Measurements from ENCODE around the gene APPL1. TPM values are rescaled to one million over a fixed set of nuclear protein-coding genes. Genes with fewer than 3 reads are reported as not detected.

Gene APPL1
- total and polyA plus RNA-seq, 9 donors: 20.2 to 69.6 (median 45.5) TPM

DNA sequence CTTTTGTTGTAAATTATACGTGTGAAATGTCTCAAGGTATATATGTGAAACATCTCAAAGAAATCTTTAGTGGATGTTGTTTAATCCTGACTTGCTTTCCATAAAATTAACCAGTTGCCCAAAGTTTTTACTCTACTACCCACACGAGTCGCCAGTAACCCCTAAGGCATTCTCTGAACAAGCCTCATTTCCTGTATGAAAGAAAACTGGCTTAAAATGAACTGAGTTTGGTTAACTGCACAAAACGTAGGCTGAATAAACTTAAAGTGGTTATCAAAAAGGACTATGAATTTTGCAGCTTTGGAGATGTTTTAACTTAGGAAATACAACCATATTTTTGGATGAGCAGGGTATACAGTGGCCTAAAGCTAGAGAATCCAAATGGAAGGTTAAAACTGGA lies 2.7 kb upstream of the APPL1 start:
- Histone ChIP-seq H3K27me3 (no peaks in the 10 kb centered on the region), H3K4me3 (no peak overlapping the region), H3K27ac (no peak overlapping the region), H3K9me3 (no peaks in the 10 kb centered on the region), H3K36me3 (no peaks in the 10 kb centered on the region), H3K4me1 (ENCODE audit: insufficient read depth) (peaks cover 2% of the 10 kb centered on the region)
- intact Hi-C loops (cut with DNase I): loop anchor here in 2 of 4 donors (5.0 to 10.0 kb wide), 4 partner anchors 58 to 130 kb away; partner anchors contain the start of gene IL17RD (in 2 of the 2)
- 73 to 86% (median 77%) methylated on average over 4 of the region's 4 CpGs for WGBS, 3 donors
- no peak for DNase-seq
- TF ChIP-seq POLR2A (IDR thresholded peaks at IDR 0.05) (no peak), EP300 (IDR thresholded peaks at IDR 0.05) (no peak)
- TF ChIP-seq, protein P1, sequence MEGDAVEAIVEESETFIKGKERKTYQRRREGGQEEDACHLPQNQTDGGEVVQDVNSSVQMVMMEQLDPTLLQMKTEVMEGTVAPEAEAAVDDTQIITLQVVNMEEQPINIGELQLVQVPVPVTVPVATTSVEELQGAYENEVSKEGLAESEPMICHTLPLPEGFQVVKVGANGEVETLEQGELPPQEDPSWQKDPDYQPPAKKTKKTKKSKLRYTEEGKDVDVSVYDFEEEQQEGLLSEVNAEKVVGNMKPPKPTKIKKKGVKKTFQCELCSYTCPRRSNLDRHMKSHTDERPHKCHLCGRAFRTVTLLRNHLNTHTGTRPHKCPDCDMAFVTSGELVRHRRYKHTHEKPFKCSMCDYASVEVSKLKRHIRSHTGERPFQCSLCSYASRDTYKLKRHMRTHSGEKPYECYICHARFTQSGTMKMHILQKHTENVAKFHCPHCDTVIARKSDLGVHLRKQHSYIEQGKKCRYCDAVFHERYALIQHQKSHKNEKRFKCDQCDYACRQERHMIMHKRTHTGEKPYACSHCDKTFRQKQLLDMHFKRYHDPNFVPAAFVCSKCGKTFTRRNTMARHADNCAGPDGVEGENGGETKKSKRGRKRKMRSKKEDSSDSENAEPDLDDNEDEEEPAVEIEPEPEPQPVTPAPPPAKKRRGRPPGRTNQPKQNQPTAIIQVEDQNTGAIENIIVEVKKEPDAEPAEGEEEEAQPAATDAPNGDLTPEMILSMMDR (IDR thresholded peaks at IDR 0.05): no peak

DNA sequence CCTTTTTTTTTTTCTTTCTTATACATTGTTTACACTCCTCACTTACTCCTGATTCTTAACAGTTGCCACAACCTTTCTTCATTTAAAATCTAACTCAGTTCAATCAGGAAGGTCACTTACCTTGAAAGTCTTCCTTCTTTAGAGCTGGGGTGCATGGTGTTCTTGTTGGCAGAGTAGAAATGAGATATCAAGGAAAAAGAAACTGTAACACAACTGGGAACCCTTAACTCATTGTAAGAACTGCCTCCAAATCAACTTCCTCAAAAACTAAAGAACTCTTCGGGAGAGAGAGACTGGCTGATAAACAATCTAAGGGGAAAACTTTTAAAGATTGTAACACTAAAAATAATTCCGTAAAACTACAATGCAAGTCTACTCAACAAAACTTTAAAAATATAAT lies 1.4 kb upstream of the APPL1 start:
- Histone ChIP-seq H3K4me3 (no peak overlapping the region), H3K27ac (no peak overlapping the region), H3K9me3 (no peaks in the 10 kb centered on the region), H3K36me3 (no peaks in the 10 kb centered on the region), H3K27me3 (no peaks in the 10 kb centered on the region), H3K4me1 (ENCODE audit: insufficient read depth) (peaks cover 7% of the 10 kb centered on the region)
- 41 to 59% (median 51%) methylated on average over 2 of the region's 2 CpGs for WGBS, 3 donors
- DNase-seq: no peak
- no peak for TF ChIP-seq POLR2A (IDR thresholded peaks at IDR 0.05)
- intact Hi-C loops (cut with DNase I): loop anchor here in 2 of 4 donors (5.0 to 10.0 kb wide), 3 partner anchors 61 to 131 kb away; partner anchors contain the start of gene IL17RD (in 1 of the 2)

DNA sequence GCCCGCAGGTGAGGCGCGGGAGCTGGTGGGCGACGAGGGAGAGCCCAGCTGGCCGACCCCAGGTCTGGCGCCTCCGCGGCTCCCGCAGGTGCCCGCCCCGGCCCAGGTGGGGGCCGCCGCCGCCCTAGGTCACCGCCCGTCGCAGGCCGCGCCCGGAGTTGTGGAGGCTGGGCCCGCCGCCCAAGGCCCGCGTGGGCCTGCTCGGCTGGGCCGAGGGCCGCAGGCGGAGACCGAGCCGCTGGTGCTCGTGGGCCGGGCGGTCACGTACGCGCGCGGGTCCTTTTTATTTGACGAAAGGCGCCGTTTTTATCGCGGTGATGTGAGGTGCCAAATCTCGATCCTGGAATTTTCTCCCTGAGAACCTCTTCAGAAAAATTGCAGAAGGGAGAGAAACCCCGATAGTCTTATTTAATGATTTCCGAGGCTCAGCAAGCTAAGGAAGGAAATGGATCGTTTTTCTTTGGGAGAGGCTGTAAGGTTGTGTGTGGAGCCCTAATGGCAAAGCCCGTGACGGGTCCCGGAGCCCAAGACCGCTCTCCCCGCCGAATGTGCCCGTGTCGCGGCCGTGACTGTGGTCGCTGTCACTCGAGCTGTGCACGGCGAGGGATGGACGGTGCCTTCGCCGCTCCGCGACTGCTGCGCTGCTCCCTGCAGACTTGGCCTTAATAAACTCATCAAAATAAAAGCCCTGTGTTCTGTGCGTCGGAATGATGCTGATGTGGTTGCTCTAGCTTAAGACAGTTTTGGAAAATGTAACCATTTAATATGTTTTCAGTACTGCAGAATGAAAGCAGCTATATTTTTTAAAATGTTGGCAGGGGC lies 612 bp downstream of the APPL1 start:
- Histone ChIP-seq H3K27me3 (no peaks in the 10 kb centered on the region), H3K36me3 (no peaks in the 10 kb centered on the region), H3K4me1 (ENCODE audit: insufficient read depth) (peaks cover 7% of the 10 kb centered on the region), H3K4me3 (peak overlapping the region; percentile 96), H3K27ac (peak overlapping the region; percentile 79 to 98), H3K9me3 (no peaks in the 10 kb centered on the region)
- 0% methylated on average over 53 to 70 of the region's 70 CpGs for WGBS, 3 donors
- intact Hi-C loops (cut with DNase I): loop anchor here in 2 of 4 donors (5.0 to 10.0 kb wide), 3 partner anchors 63 to 133 kb away; partner anchors contain the start of gene IL17RD (in 1 of the 2)
- no peak for TF ChIP-seq EP300 (IDR thresholded peaks at IDR 0.05)
- TF ChIP-seq POLR2A (IDR thresholded peaks at IDR 0.05): peak; percentile 44
- TF ChIP-seq, protein P1 (IDR thresholded peaks at IDR 0.05): no peak
- DNase-seq: peak; percentile 39 to 63 (median 56)

DNA sequence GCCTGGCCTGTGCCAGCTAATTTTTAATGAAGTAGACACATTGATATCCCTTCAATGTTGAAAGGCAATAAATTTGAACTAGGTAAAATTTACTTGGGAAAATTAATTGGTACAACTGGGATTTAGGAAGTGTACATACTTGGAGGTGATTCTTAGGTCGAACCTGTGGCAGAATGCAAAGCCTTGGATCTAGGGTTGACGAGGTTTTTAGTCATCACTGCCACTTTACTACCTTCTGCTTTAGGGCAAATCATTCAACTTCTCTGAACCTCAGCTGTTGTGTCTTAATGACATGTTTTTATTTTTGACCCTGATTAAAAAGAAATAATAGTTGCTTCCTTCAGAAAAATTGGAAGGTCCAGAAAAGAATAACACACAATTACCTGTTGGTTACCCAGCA lies 2.5 kb downstream of the APPL1 start:
- no peaks in the 10 kb centered on the region for H3K36me3 ChIP-seq
- WGBS, 3 donors: 68 to 80% (median 71%) methylated on average over 2 of the region's 2 CpGs
- TF ChIP-seq POLR2A (IDR thresholded peaks at IDR 0.05) (no peak), EP300 (IDR thresholded peaks at IDR 0.05) (no peak)
- TF ChIP-seq, protein P1 (IDR thresholded peaks at IDR 0.05): no peak
- DNase-seq: no peak
- no peaks in the 10 kb centered on the region for H3K9me3 ChIP-seq
- H3K4me3 ChIP-seq: no peak overlapping the region
- H3K4me1 ChIP-seq (ENCODE audit: insufficient read depth): peaks cover 9% of the 10 kb centered on the region
- H3K27ac ChIP-seq: no peak overlapping the region
- H3K27me3 ChIP-seq: no peaks in the 10 kb centered on the region
- intact Hi-C loops (cut with DNase I): no loop called here

DNA sequence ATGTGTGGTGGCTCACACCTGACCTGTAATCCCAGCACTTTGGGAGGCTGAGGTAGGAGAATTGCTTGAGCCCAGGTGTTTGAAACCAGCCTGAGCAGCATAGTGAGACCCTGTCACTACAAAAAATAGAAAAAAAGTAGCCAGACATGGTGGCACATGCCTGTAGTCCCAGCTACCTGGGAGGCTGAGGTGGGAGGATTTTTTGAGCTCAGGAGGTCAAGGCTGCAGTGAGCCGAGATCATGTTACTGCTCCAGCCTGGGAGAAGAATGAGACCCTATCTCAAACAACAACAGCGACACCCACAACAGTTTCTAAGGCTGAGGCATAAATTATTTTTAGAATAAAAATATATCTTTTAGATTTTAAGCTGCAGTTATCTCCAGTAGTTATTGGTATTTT lies 6.3 kb downstream of the APPL1 start:
- Histone ChIP-seq H3K4me3 (no peak overlapping the region), H3K27ac (no peak overlapping the region), H3K36me3 (no peaks in the 10 kb centered on the region), H3K4me1 (ENCODE audit: insufficient read depth) (peaks cover 9% of the 10 kb centered on the region), H3K27me3 (no peaks in the 10 kb centered on the region), H3K9me3 (no peaks in the 10 kb centered on the region)
- intact Hi-C loops (cut with DNase I): no loop called here
- no peak for DNase-seq
- 63 to 70% (median 63%) methylated on average over 2 of the region's 2 CpGs for WGBS, 3 donors
- TF ChIP-seq, protein P1 (IDR thresholded peaks at IDR 0.05): no peak
- TF ChIP-seq POLR2A (IDR thresholded peaks at IDR 0.05) (no peak), EP300 (IDR thresholded peaks at IDR 0.05) (no peak)

All from ovary (tissue), 9 donors.